HuH-7.5 (cell line): ENCODE data around the gene TUT7.
A peak's percentile ranks its signal among the peaks of the same experiment; 100 is the strongest.
"Not testable (repeated sequence)": the region's sequence is repeated elsewhere in the genome, so short reads cannot be mapped to it uniquely, and the experiment has no call there.

ENCODE experiments used
- DNase-seq: peaks from one replicate; pipeline ENCODE4 v3.0.0; 2011; ENCODE audit warnings: low spot score

Gene TUT7

GRCh38 chr9:86300701-86301100, 53.5 kb downstream of the TUT7 start:
- DNase-seq, result no peak

GRCh38 chr9:86298873-86299272, 55.3 kb downstream of the TUT7 start:
- DNase-seq, result no peak

DNA sequence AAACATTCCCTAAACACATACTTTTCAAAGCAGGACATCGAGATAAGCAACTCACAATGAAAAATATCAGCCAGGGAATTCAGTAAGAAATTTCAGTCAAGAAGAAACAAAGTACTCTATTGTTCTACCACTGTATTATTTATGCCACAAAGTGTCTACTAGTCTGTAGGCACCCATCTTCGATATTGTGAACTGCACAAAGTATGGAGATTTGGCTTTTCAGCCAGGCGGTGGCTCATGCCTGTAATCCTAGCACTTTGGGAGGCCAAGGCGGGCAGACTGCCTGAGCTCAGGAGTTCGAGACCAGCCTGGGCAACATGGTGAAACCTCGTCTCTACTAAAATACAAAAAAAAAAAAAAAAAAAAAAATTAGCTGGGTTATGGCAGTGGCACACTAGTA, 63.9 kb downstream of the TUT7 start:
- DNase-seq, result not testable (repeated sequence)

DNA sequence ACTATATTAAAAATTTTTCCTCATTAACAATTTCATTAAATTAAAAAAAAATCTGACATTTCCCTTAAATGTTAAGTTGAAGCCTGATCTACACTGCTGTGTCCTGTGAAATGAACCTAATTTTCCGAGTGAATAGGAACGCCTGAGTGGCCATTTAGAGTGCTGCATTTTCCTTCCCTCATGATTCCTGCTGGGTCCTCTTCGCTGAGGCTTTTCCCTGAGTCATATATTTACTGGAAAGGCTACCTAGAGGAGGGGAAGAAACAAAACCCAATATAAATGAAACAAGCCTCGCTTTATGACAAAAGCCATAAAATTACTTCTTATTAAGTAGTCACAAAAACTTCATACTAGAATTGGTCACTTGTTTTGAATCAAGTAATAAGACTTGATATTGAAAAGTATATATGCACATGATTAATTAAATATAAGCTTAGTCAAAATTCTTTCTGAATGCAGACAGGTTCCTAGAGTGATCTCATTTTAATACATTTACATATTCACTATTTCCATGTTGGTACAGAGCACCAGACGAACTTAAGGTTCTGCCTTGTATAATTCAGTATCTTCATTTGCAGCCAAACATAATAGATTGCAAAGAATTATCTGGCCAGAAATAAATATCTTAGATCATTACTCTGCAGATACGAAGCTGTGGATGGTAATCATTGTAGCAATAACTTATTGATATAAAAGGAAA, 65.6 kb downstream of the TUT7 start:
- no peak for DNase-seq

- no peak for DNase-seq
Measured at GRCh38 chr9:86287013-86287412, 67.2 kb downstream of the TUT7 start.

DNA sequence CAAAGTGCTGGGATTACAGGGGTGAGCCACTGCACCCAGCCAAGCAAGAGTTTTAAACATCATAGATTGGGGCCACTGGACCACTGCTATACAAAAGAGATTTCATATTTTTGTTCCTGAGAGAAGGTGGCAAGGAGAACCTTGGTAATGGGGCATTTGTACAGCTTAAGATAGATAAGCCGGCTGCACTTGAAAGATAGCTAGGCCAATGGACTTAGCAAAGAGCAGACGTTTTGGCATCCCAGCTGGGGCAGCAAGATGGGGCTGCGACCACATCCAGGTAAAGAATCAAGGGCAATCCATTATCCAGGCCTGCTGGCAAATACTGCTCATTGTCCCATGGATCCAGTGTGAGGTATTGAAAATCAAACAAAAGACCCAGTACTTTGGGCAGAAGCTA, 67.9 kb downstream of the TUT7 start:
- no peak for DNase-seq

GRCh38 chr9:86285261-86285660, 68.9 kb downstream of the TUT7 start:
- DNase-seq, result no peak

DNA sequence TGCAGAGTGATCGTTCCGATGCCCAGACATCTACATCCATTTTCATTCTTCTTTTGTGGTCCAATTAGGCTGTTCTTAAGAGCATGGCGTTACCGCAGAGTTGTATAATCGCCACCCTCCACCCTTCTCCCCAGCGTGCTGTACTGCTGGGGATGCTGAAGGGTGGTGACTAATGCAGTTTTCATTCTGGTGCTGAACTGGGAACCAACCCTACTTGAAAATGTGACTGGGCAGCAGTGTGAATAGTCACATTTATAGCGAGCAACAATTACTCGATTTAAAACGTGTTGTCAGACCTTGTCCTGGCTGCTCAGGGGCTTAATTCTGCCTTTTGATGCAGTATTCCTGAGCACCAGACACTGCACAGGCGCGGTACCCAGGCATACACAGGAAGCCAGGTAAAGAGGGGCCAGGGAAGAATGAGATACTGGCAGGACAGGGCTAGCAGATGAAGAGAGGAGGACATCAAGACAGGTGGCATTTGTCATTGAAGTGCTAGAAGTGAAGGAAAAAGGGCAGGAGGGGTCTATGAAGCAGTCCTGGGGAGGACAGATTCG, 71.2 kb downstream of the TUT7 start:
- no peak for DNase-seq

- peak; percentile 70 for DNase-seq
Measured at GRCh38 chr9:86282077-86282978, 71.9 kb downstream of the TUT7 start, which contains the start of gene ISCA1. ISCA1 (minus strand) TSS chr9:86282538; CDS start chr9:86282458, 80 bp downstream.

GRCh38 chr9:86281593-86282076, 72.6 kb downstream of the TUT7 start:
- peak; percentile 39 for DNase-seq

GRCh38 chr9:86280580-86280979, 73.6 kb downstream of the TUT7 start:
- DNase-seq, result no peak

DNA sequence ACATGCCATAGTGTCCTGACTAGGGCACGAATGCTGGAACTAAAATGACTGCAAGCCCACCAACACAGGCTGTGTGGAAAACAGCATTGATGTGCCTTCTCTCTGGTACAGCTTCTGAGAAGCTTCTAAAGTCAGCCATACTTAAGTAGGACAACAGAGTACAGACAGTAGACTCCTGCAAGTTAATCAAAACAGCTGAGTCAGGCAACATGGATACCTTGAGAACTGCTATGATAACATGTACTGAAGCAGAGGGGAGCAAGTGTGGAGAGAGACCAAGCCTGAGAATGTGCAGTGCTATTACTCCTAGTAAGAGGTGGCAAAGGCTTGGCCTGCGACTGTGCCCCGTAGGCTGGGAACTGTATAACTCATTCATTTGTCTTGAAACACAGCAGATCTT, 74.4 kb downstream of the TUT7 start:
- no peak for DNase-seq

DNA sequence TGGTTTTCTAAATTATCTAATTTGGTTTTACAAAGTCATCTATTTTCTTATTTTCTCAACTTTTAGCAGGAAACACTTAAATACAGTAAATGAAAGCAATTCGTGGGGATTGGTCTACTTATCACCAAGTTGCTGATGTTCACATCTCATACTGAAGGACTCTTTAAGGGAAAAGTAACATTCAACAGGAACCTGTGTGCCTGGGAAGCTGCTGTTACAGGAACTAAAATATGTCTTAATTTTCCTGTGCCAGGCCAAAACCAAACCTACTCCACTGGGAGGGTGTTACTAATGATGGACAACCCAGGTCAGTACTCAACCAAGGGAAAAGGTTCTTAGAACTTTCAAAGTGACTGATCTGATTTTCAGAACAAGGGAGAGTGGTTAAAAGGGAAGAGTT, 77.1 kb downstream of the TUT7 start:
- DNase-seq, result no peak

DNA sequence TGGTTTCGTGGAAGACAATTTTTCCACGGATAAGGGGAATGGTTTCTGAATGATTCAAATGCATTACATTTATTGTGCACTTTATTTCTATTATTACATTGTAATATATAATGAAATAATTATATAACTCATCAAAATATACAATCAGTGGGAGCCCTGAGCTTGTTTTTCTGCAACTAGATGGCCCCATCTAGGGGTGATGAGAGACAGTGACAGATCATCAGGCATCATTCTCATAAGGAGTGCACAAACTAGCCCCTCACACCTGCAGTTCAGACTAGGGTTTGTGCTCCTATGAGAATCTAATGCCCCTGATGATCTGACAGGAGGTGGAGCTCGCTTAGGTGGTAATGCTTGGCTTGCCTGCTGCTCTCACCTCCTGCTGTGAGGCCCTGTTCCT, 78.2 kb downstream of the TUT7 start:
- DNase-seq, result no peak

GRCh38 chr9:86274821-86275643, 79.2 kb downstream of the TUT7 start:
- DNase-seq, result no peak

DNA sequence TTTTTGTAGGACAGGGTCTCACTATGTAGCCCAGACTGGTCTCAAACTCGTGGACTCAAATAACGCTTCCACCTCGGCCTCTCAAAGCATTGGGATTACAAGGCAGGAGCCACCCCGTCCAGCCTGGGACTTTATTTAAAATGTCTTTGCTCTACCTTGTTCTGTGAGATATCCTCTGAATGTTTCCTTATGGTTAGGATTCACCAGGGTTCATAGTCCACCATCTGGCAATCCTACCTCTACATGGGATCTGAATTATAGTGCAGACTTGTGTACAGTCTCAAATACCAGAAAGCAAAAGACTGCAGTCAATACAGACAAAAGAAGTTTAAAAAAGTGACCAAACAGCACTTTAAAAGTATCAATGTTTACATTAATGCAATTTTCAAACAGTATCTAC, 82.0 kb downstream of the TUT7 start:
- no peak for DNase-seq

DNA sequence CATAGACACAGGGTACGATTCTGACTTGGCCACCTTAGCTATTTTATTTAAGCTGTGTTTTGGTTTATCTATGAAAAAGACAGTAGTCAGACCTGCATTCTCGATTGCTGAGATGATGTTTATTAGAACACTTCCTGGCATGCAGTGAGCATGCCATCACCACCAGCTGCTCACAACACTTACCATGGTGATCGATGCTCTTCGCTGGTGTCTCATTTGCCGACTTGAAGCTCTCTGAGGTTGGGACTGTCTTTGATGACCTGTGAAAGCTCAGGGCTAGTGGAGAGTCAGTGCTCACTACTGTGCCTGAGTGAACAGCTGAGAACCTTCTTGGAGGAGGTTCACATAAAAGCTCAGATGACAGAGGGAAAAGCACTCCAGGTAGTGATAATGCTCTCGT, 90.3 kb downstream of the TUT7 start:
- no peak for DNase-seq

DNA sequence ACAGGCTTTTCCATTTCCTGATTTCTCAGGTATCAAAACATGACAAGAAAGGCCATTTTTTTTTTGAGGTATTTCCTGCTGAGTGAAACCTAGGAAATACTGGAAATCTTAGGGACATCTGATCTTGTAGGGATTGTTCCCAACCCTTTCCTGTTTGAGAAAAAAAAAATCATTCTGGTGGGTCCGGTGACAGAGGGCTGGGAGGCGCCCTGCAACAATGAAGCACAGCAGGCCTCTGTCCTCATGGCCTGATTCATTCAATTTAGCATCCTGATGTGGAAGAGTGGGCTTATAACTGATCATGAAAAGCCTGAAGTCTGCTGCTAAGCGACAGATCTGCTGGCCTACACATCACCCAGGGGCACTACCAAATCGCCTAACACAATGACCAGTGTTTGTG, 91.7 kb downstream of the TUT7 start:
- DNase-seq, result no peak

DNA sequence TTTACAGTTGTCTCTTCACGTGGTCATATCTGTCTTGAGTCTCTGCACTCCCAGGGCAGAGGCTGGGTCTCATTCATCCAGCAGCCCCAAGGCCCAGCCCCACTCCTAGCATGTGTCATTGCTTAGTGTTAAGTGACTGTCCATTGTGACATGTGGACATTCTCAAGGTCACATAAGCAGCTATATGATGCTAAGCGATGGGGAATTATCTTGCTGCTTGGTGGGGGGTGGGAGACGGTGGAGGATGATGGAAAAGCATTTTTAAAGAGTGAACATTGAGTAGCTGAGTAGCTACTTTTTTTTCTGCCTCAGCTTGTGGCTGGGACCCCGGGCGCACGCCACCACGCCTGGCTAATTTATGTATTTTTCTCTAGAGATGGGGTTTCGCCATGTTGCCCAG, 94.7 kb downstream of the TUT7 start, which contains the start of gene C9orf153:
C9orf153 (minus strand) TSS at position 101 of the 400 bp plus-strand sequence. CDS start 30,054 bp downstream, outside the sequence.
- no peak for DNase-seq

GRCh38 chr9:86257391-86257790, 96.8 kb downstream of the TUT7 start:
- DNase-seq, result no peak

- DNase-seq, result no peak
Measured at GRCh38 chr9:86256653-86257052, 97.6 kb downstream of the TUT7 start.

DNA sequence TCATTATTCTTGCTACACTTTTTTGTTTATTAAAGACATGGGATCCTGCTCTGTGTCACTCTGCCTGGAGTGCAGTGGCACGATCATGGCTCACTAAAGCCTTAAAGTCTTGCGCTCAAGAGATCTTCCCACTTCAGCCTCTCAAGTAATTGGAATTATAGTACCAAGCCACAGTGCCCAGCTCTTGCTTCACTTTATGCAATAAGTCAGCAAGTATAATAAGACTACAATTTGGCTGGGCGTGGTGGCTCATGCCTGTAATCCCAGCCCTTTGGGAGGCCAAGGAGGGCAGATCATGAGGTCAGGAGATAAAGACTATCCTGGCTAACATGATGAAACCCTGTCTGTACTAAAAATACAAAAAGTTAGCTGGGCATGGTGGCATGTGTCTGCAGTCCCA, 100.6 kb downstream of the TUT7 start:
- DNase-seq, result no peak
